Activated CD8-positive, alpha-beta memory T cell treated with anti-CD3 and anti-CD28 coated beads for 48 hours (primary cell): ENCODE data around the gene NAA50.

Experiments used
- DNase-seq, 3 experiments: peaks; one replicate each; pipeline ENCODE4 v3.0.0-alpha.2; 2020; ENCODE audit warnings: low read depth in 2 of 3, low spot score in 2 of 3

NAA50 gene

DNA sequence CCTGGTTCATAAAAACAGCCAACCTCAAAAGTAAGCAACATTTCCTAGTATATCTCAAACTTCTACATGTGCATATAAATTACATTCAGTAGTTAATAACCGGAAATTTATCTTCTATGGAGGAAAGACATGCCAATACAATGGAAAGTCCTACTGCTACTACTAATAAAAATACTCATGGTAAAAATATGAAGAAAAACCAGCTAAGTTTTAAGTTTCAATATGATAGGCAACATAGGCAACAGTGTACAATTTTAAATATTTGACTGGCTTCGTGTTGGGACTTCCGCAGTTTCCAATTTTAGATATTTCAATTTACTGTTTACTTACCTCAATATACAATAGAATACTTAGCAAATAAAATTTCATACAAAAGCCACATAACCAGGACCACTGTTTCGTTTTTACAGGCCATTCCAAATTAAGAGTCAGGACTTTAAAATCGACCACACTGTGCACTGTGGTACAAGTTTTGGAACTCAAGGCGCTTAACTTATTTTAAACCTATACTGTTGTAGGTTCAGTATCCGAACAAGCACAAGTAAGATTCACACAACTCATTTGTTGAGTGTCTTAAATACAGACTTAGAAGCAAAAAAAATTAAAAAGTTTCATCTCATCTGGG is 2.9 kb downstream of the NAA50 start:
- no peak for DNase-seq

DNA sequence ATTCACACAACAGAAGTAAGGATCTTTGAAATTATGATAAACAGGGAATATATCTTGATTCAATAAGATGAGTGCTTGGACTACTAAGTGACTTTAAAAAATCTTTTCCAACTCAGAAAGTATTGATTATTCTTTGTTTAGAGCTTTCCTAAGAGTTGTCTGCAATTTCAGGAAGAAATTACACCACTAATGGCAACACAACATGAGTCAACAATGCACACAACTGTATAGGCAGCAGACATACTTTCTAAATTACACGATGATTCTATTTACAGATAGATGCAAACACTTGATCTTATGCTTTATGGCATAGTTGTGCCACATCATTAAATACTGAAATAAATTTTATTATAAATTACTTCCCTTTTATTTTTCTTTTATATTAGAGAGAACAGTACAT is 4.4 kb downstream of the NAA50 start:
- no peak for DNase-seq

GRCh38 chr3:113741086-113741485 is 5.0 kb downstream of the NAA50 start:
- DNase-seq: no peak

GRCh38 chr3:113736548-113737089 is 9.4 kb downstream of the NAA50 start:
- no peak for DNase-seq

GRCh38 chr3:113731694-113732093 is 14.4 kb downstream of the NAA50 start:
- DNase-seq: no peak

DNA sequence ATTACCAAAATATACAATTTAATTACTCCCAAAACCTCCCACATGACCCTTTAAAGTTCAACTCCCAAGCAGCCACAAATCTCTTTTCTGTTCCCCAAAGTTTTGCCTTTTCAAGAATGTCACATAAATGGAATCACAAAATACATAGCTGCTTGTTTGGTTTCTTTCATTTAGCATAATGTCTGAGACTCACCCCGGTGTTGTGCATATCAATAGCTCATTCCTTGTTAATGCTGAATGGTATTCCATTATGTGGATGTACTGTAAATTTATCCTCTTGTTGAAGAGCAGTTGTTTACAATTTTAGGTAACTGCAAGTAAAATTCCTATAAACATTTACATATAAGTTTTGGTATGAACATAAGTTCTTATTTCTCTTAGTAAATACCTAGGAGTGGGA is 15.5 kb downstream of the NAA50 start:
- no peak for DNase-seq

DNA sequence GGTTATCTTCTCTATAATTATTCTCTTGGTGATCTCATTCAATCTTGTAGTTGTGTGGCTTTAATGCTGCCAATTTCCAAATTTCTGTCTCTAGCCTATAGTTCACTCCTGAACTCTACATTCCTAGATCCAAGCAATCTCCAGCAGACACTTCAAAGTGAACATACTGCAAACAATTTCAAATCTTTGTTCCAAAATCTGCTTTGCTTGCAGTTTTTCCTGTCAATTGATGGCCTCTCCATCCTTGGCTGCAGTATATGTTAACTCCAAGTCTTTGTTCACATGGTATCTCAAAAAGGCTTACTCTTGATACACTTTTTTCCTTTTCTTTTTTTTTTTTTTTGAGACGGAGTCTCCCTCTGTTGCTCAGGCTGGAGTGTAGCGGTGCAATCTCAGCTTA is 17.4 kb downstream of the NAA50 start:
- no peak for DNase-seq

- no peak for DNase-seq
These were observed 24.4 kb downstream of the NAA50 start for GRCh38 chr3:113721636-113722035.

DNA sequence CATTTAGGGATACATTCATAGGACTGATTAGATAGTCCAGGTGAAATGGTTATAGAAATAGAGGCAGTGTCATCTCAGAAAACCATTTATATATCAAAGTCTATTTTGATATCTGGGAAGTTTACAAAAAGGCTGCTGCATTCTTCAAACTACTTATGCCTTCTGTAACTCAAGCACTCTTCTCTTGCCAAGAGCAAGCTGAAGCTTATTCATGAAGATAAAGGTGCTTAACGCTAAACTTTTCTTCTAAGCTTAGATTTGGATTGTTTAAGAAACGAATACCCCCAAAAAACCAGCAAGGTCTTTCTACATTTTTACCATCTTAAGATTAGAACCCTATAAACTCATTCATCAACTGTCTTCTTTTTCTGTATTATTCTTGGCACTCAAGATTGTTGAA is 26.3 kb downstream of the NAA50 start:
- DNase-seq: no peak

GRCh38 chr3:113719294-113719693 is 26.8 kb downstream of the NAA50 start:
- no peak for DNase-seq

- no peak for DNase-seq
These were observed 28.2 kb downstream of the NAA50 start for GRCh38 chr3:113717818-113718217.

DNA sequence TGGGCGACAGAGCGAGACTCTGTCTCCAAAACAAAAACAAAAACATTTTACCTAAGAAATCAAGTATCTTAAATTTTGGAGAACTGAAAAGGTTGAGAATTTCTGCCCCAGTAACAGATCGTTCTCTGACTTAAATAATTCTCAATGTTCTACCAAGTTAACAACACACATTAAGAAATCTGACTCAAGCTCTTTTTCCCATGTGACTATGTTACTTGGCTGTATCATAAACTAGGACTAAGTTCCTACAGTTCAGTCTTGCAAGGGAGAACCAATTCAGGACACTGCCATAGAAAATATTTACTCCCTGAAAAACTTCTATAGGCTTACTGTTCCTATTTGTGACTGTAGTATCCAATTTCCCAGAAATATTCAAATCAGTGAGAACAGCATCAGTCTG is 28.7 kb downstream of the NAA50 start:
- DNase-seq: no peak

DNA sequence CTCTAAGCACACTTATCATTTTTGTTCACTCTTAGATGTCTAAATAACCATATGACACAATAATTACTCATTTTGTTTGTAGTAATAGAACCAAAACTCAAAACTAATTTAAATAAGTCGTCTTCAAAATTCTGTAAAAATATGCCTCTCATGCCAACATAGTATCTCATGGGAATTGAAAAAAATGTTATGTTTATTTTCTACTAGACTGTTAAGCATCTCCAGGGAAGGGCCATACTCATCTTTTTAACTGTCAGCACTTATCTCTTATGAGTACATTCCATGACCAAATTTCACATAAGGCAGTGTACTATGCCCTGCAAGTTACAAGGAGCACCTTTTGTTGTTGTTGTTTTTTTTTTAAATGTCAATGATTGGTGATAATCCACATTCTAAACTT is 31.3 kb downstream of the NAA50 start:
- DNase-seq: no peak

DNA sequence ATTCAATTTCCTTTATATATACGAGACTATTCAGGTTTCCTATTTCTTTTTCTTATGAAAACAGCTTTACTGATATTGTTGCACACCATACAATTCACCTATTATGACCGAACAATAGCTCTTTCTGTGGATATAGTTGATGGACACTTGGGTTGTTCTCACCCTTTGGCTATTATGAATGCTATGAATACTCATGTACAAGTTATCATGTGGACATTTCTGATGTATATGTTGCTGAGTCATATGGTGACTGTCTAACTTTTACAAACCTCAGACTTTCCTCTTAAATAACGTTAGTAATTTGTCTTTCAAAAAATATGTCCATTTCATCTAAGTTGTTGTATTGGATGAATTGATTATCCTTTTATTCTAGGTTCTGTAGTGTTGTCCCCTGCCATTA is 33.9 kb downstream of the NAA50 start:
- DNase-seq: no peak

GRCh38 chr3:113707835-113708234 is 38.2 kb downstream of the NAA50 start:
- DNase-seq: no peak

GRCh38 chr3:113698956-113699355 is 47.1 kb downstream of the NAA50 start:
- DNase-seq: no peak

GRCh38 chr3:113698213-113698742 is 47.8 kb downstream of the NAA50 start:
- DNase-seq: no peak

DNA sequence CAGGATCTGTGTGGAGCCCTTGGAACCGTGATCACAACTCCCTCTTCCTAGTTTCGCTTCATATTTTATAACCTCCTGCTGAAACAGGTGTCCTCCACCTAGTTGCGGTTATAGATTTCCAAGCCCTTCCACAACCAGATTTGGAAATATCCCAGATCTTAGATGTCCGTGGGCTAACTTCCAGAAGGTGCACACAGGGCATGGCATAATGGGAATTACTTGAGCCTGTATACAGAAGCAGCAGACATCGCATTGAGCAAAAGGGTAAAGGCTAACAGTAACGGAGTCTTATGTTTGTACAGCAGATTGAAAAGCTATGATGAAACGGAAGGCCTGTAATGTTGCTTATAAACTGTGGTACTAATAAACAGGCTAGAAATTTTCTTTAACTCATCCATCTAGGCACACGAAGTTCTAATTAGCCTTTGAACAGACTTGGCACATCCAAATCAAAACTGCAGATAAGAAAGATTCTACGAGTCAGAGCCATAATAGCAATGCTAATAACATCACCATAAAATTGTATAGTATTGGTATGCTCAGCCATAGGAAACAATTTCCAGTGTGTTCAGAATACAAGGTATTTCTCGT is 48.5 kb downstream of the NAA50 start:
- no peak for DNase-seq

GRCh38 chr3:113696658-113697499 is 49.2 kb downstream of the NAA50 start:
- DNase-seq: peak; percentile 90 to 97 (median 91)

DNA sequence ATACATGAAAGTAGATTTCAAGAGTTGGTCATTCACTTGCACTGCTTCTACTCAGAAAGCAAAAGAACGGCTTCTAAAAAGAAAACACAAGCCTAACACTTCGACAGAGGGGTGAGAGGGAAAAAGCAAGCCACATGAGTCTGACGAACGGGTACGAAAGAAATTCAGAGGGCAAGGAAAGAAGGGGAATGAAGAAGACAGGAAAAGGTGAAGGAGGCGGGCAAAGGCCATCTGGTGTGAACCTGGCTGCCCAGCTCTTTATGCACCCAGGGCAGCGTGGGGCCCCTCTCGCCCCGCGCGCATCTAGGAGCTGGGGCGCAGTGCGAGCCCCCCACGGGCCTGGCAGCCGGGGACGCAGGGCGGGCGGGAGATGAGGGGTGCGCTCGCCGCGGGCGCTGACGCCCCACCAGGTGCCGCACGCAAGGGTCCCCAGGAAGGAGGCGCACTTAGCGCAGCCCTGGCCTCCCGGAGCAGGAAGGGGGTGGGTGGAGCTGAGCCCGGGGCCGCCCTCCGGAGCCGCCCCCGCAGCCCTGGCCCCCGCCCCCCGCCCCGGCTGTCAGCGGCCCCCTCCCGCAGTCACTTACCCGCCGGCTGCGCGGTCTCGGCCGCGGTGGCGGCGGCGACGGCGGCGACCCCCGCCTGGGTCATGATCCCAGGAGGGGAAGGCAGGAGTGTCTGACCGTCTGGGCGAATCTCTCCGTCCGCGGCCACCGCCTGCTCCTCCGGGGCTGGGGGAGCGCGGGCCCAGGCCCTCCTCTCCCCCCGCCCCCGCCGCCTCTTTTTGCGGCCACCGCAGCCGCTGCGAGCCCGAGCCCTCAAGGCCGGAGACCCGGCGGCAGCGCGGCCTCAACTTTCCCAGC is 50.0 kb downstream of the NAA50 start, which contains the start of gene USF3:
USF3 (minus strand) TSS at position 857 of the 860 bp plus-strand sequence. CDS start 21,764 bp downstream, outside the sequence.
- DNase-seq: peak; percentile 47 to 65 (median 49)

DNA sequence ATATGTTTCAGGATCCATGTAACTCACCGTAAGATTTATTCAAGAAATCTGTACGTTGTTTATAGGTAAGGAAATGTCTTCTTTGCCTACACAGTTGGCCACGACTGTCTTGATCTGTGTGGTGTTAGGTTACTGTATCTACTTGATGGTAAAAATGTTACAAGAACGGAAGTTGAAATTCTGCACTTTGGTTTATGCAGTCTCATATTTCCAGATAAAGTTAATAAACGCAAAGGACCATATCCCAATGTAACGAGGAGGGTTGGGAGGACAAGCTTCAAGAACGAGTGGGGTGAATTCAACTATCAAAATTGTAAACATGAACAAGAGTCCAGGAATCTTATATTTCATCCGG is 50.6 kb downstream of the NAA50 start:
- no peak for DNase-seq
